Adrenal gland (tissue), 12 donors: ENCODE measurements around the gene ITLN2. TPM values are rescaled to one million over a fixed set of nuclear protein-coding genes. Genes with fewer than 3 reads are reported as not detected.

ENCODE experiments used
- DNase-seq, 7 donors: peaks; one replicate each; pipeline ENCODE4 v3.0.0-alpha.2; 2019 to 2020
- H3K27ac ChIP-seq, 5 donors: fragments of 200-600 bp; sonication (generic) in 4 of 5; 1 replicate in 3 of 5; 2 replicates in 2 of 5; pipeline versions ENCODE4 v1.5.1 to v1.8.0; 2016 to 2020; ENCODE audit warnings: mild to moderate bottlenecking in 1 of 5
- H3K27me3 ChIP-seq: fragments of 200-600 bp; 2 replicates; pipeline ENCODE4 v1.8.0; 2021
- H3K36me3 ChIP-seq, 2 donors: fragments of 200-600 bp; replicated peaks in 1 of 2; 1 replicate in 1 of 2; 2 replicates in 1 of 2; pipeline versions ENCODE4 v1.5.1 to v1.8.0; 2018 to 2022
- H3K4me1 ChIP-seq, 2 donors: fragments of 200-600 bp; replicated peaks in 1 of 2; 1 replicate in 1 of 2; 2 replicates in 1 of 2; pipeline versions ENCODE4 v1.5.1 to v1.8.0; 2018 to 2021
- H3K4me3 ChIP-seq, 4 donors: fragments of 200-600 bp; sonication (generic) in 3 of 4; one replicate each; pipeline ENCODE4 v1.5.1; 2016 to 2018
- H3K9me3 ChIP-seq, 3 donors: fragments of 200-600 bp; sonication (generic) in 1 of 3; replicated peaks in 1 of 3; 1 replicate in 2 of 3; 2 replicates in 1 of 3; pipeline versions ENCODE4 v1.5.1 to v1.8.0; 2016 to 2021
- POLR2A ChIP-seq, 2 donors: fragments of 450-650 bp; IDR thresholded peaks; one replicate each; pipeline ENCODE4 v1.6.1; 2017; ENCODE audit warnings: antibody characterized with exemption in 2 of 2, mild to moderate bottlenecking in 2 of 2, moderate library complexity in 1 of 2
- WGBS, 4 donors: extraction: QIAGEN DNeasy Blood & Tissue Kit in 2 of 4; methylation state at CpG; one replicate each; pipeline versions ENCODE4 v1.1.5 to v1.1.7; 2013 to 2017; 5-methylcytosine and 5-hydroxymethylcytosine counted together
- intact Hi-C, 2 donors: fragments of 100-400 bp; cut with DNase I; formaldehyde crosslinking; loops; one replicate each; pipeline versions ENCODE4 v1.14.1 to v1.15.0; 2022 to 2023
- polyA plus RNA-seq, 3 donors: library from polyadenylated mRNA; stranded (reverse); fragments of 200-250 nt in 2 of 3; fragments of 350-450 nt in 1 of 3; fragmentation: Illumina TruSeq in 1 of 3; extraction: RNeasy Lipid Tissue Mini Kit (QIAGEN cat#74804) in 1 of 3; gene quantifications; one replicate each; pipeline ENCODE4 v1.2.3, GENCODE V29; 2013 to 2014
- total RNA-seq, 9 donors: library from RNA; depleted of rRNA in 4 of 9; stranded (reverse); fragments of >200 nt in 4 of 9; fragments of 120-200 nt in 1 of 9; fragmentation: NEBNext Ultra II Directional in 1 of 9; extraction: Animal tissue kit (Norgen Biotek cat#: 25700) in 1 of 9; gene quantifications; one replicate each; pipeline versions ENCODE4 v1.1.0 to v1.2.4, GENCODE V29; 2013 to 2023
- TF ChIP-seq, protein P1 (sequence below), 6 experiments: fragments of 450-650 bp in 4 of 6; fragments of 200-600 bp in 2 of 6; sonication (generic) in 1 of 6; IDR thresholded peaks; 1 replicate in 5 of 6; 2 replicates in 1 of 6; pipeline versions ENCODE4 v1.5.1 to v1.8.0; 2016 to 2021; ENCODE audit warnings: antibody characterized with exemption in 6 of 6, mild to moderate bottlenecking in 2 of 6, moderate library complexity in 1 of 6
- donor health status: healthy with polysubstance abuse.
- donor health status: Bipolar disorder and iron deficiency.
- donor health status: DM: yes; HTN: yes; CAD: no.
- donor health status: DM: no; HTN: no; CAD: no.
- donor health status: DM: no; HTN: no; CAD: no.
- donor health status: DM: yes; HTN: yes; CAD: no.

ITLN2 gene
- total and polyA plus RNA-seq, 12 donors = 0.32 to 3.1 (median 1.1) TPM; not detected in 9

DNA sequence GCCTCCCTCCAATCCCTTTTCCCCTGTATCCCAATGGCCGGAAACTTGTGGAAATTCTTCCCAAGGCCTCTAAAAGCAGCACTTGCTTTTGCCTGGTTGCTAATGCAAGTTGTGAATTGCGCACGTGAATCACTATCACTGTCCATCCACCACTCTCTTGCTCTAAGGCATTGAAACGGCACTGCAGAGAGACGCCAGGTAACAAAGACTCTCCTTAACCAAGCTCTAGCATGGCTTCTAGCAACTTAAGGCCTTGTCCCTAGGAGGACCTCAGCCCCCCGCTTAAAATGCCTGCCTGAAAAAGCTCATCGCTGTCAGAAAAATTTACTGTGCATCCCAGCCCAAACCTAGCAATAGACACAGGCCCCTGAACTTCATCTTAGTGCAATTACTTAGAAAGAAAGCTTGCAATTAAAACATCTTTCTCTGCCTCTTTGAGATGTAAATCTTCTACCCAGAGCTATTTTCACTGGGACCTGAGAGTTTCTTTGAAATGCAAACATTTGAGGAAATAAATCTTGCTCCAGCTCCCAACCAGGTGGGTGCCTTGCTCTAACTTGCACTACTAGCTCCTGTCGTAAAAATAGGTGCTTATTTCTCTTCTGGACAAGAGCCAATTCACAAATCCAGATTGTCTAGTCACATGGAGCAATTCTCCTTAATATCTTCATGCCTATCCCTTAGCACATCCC is 32.9 kb upstream of the ITLN2 start:
- no peak overlapping the region for H3K27ac ChIP-seq
- H3K36me3 ChIP-seq = no peaks in the 10 kb centered on the region
- H3K27me3 ChIP-seq = no peaks in the 10 kb centered on the region
- H3K9me3 ChIP-seq = no peaks in the 10 kb centered on the region
- H3K4me3 ChIP-seq = no peak overlapping the region
- no peak for DNase-seq
- H3K4me1 ChIP-seq = no peaks in the 10 kb centered on the region
- no peak for TF ChIP-seq POLR2A (IDR thresholded peaks at IDR 0.05)
- TF ChIP-seq, protein P1, sequence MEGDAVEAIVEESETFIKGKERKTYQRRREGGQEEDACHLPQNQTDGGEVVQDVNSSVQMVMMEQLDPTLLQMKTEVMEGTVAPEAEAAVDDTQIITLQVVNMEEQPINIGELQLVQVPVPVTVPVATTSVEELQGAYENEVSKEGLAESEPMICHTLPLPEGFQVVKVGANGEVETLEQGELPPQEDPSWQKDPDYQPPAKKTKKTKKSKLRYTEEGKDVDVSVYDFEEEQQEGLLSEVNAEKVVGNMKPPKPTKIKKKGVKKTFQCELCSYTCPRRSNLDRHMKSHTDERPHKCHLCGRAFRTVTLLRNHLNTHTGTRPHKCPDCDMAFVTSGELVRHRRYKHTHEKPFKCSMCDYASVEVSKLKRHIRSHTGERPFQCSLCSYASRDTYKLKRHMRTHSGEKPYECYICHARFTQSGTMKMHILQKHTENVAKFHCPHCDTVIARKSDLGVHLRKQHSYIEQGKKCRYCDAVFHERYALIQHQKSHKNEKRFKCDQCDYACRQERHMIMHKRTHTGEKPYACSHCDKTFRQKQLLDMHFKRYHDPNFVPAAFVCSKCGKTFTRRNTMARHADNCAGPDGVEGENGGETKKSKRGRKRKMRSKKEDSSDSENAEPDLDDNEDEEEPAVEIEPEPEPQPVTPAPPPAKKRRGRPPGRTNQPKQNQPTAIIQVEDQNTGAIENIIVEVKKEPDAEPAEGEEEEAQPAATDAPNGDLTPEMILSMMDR (IDR thresholded peaks at IDR 0.05) = no peak
- 77 to 85% (median 80%) methylated on average over 6 to 8 of the region's 8 CpGs for WGBS, 4 donors
- intact Hi-C loops = no loop called here

DNA sequence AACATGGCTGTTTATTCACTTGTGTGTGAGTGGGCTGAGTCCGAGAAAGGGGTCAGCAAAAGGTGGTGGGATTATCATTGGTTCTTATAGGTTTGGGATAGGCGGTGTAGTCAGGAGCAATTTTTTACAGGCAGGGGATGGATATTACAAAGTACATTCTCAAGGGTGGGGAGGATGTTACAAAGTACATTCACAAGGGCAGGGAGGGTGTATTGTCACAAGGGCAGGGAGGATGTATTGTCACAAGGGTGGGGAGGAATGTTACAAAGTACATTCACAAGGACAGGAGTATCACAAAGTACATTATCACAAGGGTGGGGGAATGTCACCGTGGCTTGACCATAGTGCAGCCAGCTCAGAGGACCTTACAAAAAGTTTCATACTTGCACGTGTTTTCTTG is 31.1 kb upstream of the ITLN2 start:
- WGBS, 4 donors = 89 to 95% (median 92%) methylated on average over 4 of the region's 4 CpGs
- no peak for TF ChIP-seq POLR2A (IDR thresholded peaks at IDR 0.05)
- TF ChIP-seq, protein P1 (IDR thresholded peaks at IDR 0.05) = no peak

DNA sequence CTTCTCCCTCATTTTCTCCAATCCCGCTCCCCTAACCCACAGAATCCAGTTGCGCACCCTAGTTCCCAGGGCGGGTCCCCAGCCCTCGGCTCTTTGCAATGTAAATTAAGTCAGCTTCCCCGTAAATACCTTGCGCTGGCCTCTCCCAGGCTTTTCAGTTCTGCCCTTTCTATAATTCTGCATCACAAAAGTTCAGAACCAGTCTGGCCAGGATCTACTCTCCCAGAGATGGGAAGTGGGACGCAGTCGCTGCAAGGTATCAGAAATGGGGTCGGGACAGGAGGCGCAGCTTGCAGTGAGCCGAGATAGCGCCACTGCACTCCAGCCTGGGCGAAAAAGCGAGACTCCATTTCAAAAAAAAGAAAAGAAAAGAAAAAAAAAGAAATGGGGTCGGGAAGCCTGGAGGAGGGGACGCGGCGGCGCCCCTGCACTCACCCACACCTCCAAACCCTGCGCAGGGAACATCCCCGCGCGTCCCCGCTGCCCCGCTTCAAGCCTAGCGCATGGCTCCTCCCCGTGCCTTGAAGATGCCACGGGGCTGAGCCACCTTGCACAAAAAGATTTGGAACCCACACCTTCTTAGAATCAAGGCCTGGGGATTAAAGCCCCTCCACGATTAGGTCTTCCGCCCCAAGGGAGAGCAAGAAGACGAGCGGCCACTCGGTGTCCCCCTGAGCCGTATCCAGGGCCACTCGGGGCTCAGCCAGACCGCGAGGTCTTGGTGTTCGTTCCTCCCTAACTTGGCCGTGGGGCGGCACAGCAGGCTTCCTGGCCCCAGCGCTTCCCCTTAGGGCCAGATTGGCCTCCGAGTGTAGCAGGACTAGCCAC is 27.2 kb upstream of the ITLN2 start:
- peaks cover 9% of the 10 kb centered on the region for H3K27me3 ChIP-seq
- DNase-seq = no peak
- no peaks in the 10 kb centered on the region for H3K4me1 ChIP-seq
- no peak overlapping the region for H3K27ac ChIP-seq
- no peak overlapping the region for H3K4me3 ChIP-seq
- H3K9me3 ChIP-seq = no peaks in the 10 kb centered on the region
- WGBS, 4 donors = 8 to 10% (median 10%) methylated on average over 38 to 42 of the region's 42 CpGs
- no peaks in the 10 kb centered on the region for H3K36me3 ChIP-seq
- no peak for TF ChIP-seq POLR2A (IDR thresholded peaks at IDR 0.05)
- TF ChIP-seq, protein P1 (IDR thresholded peaks at IDR 0.05) = no peak
- intact Hi-C loops = no loop called here

More for the DNA sequence above, 31.1 kb upstream of the ITLN2 start:
- no peaks in the 10 kb centered on the region for H3K9me3 ChIP-seq
- no peak for DNase-seq
- H3K27me3 ChIP-seq = peaks cover 9% of the 10 kb centered on the region
- H3K4me1 ChIP-seq = no peaks in the 10 kb centered on the region
- no peaks in the 10 kb centered on the region for H3K36me3 ChIP-seq
- intact Hi-C loops = no loop called here
- no peak overlapping the region for H3K4me3 ChIP-seq
- no peak overlapping the region for H3K27ac ChIP-seq

DNA sequence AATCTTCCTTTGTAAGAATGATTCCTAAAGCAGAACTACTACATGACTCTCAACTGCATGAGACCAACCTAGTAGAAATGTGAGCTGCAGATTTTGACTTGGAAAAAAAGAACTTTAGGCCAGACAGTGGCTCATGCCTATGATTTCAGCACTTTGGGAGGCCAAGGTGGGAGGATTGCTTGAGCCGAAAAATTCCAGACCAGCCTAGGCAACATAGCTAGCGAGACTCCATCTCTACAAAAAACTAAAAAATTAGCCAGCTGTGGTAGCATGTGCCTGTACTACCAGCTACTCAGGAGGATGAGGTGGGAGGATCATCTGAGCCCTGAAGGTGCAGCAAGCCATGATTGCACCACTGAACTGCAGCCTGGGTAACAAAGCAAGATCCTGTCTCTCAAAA is 24.7 kb upstream of the ITLN2 start:
- Histone ChIP-seq H3K4me3 (no peak overlapping the region), H3K27me3 (peaks cover 16% of the 10 kb centered on the region), H3K27ac (no peak overlapping the region), H3K9me3 (no peaks in the 10 kb centered on the region), H3K36me3 (no peaks in the 10 kb centered on the region), H3K4me1 (no peaks in the 10 kb centered on the region)
- TF ChIP-seq, protein P1 (IDR thresholded peaks at IDR 0.05) = no peak
- TF ChIP-seq POLR2A (IDR thresholded peaks at IDR 0.05) = no peak
- DNase-seq = no peak
- intact Hi-C loops = no loop called here
- WGBS, 4 donors = 86 to 96% (median 92%) methylated on average over 2 of the region's 2 CpGs
